Astrocyte of the spinal cord (primary cell): Measurements from ENCODE around the gene DOCK4.

Experiments
- DNase-seq: peaks from one replicate; pipeline ENCODE4 v3.0.0; 2011; ENCODE audit warnings: low read depth, low spot score
- H3K4me3 ChIP-seq: 2 replicates; pipeline ENCODE4 v1.5.1; 2011; ENCODE audit warnings: low read depth, mild to moderate bottlenecking, low read length, moderate library complexity
- in situ Hi-C: cut with HindIII; loops from 2 replicates; pipeline ENCODE4 v1.10.0; 2017; ENCODE audit warnings: low sequenced_read_pairs
- TF ChIP-seq, protein P1 (sequence below): IDR thresholded peaks from 2 replicates; pipeline ENCODE4 v1.5.1; 2012; ENCODE audit warnings: low read depth, mild to moderate bottlenecking, low read length, inconsistent platforms

DOCK4 gene

DNA sequence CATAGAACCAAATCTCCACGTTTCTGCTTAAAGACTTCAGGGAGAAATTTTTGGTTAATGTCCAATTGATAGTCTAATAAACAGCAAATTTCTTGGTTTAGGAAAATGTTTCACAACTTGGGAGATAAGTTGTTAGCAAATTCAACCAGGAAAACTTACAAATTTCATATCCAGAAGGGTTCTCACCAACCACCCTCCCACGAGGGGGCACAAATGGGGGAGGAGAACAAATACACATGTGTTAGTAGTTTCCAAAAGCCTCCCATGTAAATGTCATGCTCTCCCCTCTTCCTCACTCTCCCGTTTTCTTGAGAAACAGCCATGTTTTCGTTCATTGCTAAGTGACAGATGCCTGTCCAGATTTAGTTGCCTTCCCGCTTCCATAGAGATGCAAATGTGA is 10.5 kb downstream of the DOCK4 start:
- no peak overlapping the region for H3K4me3 ChIP-seq
- no peak for DNase-seq
- in situ Hi-C loops = no loop called here

DNA sequence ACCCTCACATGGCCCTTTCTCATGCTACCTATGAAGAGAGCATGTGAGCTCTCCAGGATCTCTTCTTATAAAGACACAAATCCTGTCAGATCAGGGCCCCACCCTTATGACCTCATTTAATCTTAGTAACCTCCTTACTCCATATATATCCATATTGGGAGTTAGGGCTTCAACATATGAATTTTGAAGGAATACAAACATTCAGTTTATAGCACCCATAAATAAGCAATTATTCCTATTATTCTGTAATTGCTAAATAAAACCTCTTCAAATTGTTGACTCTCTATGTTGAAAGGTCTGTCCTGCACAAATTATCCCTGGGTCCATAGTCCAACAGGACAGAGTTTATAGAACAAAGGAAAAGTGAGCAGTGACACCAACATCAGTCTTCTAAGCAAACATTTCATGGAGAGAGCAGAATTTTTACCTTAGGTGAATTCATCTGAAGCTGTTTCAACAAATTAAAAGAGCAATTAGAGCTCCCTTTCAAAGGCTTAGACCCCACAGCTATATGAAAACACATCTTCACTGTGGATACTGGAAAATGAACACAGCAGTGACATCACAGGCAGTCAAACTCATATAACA is 12.2 kb downstream of the DOCK4 start:
- no peak overlapping the region for H3K4me3 ChIP-seq
- DNase-seq = no peak
- TF ChIP-seq, protein P1, sequence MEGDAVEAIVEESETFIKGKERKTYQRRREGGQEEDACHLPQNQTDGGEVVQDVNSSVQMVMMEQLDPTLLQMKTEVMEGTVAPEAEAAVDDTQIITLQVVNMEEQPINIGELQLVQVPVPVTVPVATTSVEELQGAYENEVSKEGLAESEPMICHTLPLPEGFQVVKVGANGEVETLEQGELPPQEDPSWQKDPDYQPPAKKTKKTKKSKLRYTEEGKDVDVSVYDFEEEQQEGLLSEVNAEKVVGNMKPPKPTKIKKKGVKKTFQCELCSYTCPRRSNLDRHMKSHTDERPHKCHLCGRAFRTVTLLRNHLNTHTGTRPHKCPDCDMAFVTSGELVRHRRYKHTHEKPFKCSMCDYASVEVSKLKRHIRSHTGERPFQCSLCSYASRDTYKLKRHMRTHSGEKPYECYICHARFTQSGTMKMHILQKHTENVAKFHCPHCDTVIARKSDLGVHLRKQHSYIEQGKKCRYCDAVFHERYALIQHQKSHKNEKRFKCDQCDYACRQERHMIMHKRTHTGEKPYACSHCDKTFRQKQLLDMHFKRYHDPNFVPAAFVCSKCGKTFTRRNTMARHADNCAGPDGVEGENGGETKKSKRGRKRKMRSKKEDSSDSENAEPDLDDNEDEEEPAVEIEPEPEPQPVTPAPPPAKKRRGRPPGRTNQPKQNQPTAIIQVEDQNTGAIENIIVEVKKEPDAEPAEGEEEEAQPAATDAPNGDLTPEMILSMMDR = no peak
- in situ Hi-C loops = no loop called here

More for the DNA sequence above, 10.5 kb downstream of the DOCK4 start:
- TF ChIP-seq, protein P1 = no peak

DNA sequence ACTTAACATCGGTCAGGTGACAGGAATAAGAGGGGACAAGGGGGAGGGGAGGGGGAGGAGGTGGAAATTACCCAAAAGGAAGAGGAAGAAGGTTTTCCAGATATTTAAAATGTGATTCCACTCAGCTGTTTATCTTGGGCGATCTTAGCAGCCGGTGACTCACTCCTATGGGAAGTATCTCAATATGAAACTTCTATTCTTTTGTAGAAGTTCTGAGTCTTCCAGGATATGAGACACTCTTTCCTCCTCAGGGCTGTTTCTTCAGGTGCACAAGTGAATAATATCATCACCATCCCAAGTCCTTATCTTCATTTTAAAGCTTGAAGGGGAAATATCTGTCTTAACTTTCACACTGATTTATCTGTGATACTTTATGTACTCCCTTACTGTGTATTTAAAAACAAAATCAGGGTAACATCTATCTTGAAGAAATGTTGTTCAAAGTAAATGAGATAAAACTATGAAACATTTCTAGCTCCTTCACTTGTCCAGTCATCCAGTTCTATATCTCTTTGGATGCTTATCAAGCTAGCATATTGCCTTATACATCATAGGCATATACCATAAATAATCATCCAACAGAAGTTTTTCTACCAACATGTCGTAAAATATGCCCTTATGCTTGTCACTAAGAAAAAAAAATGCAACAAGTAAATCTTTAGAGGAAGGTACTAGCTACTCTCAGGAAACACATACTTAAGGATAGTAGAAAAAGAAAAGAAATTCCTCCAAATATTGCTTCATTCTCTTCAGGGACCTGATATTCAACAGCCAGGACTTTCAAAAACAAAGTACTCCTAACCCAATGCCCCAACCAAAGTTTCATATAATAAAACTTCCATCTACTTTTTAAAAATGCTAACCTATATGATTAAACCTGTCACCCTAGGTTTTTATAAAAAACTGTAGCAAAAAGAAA is 13.7 kb downstream of the DOCK4 start:
- TF ChIP-seq, protein P1 = no peak
- peak; percentile 80 for DNase-seq
- no peak overlapping the region for H3K4me3 ChIP-seq
- in situ Hi-C loops = no loop called here

DNA sequence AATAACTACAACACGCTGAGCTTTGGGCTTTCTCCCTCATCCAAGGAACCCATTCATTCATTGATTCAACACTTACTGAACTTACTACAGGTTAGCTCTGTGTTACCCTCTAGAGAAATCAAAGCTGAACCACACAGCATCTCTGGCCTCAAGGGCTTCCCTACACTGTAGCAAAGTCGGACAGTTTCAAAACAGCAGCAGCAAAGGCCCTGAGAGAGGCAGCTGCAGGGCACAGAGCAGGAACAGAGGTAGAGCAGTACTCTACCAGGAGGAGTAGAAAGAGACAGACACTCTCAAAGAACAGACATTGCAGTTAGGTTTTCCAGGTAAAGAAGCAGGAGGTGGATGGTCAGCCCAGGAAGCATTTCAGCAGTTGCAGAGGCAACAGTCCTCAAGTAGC is 16.1 kb downstream of the DOCK4 start:
- no peak for DNase-seq
- TF ChIP-seq, protein P1 = no peak
- no peak overlapping the region for H3K4me3 ChIP-seq
- in situ Hi-C loops = no loop called here

DNA sequence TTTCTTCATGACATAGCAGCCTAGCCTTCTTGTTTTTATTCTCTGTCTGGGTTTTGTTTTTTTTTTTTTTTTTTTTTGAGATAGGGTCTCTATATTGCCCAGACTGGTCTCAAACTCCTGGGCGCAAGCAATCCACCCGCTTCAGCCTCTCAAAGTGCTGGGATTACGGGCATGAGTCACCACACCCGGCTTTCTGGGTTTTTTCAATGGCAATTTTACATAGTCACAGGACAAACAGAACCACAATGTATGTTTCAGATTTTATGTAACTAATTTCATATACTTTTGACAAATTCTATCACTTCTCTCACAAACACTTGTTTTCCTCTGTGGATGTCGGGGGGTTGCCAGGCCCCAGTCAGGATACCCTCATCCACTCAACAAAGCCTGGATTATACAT is 16.5 kb downstream of the DOCK4 start:
- no peak for DNase-seq
- H3K4me3 ChIP-seq = no peak overlapping the region
- in situ Hi-C loops = no loop called here
- TF ChIP-seq, protein P1 = no peak

GRCh38 chr7:112188257-112188656 is 17.9 kb downstream of the DOCK4 start:
- TF ChIP-seq, protein P1 = no peak
- DNase-seq = no peak
- in situ Hi-C loops = no loop called here
- no peak overlapping the region for H3K4me3 ChIP-seq
